OCI-LY1 (cell line): Measurements from ENCODE around the gene SLCO2B1.

Experiments
- H2AFZ ChIP-seq: fragments of 200-600 bp; sonication (generic), shearing (Covaris generic); 2 replicates; pipeline ENCODE4 v1.6.0; 2014; ENCODE audit warnings: antibody characterized with exemption, mild to moderate bottlenecking, low read length
- H3F3A ChIP-seq: fragments of 200-600 bp; sonication (generic), shearing (Covaris generic); 2 replicates; pipeline ENCODE4 v1.6.0; 2014; ENCODE audit warnings: mild to moderate bottlenecking, antibody characterized with exemption, low read length, moderate library complexity; ENCODE audit not compliant: insufficient read depth
- H3K27ac ChIP-seq: fragments of 200-600 bp; sonication (generic); 2 replicates; pipeline ENCODE4 v1.5.1; 2014; ENCODE audit warnings: low read length, mixed run types, mild to moderate bottlenecking, low read depth; ENCODE audit not compliant: poor library complexity, severe bottlenecking
- H3K27me3 ChIP-seq: fragments of 200-600 bp; sonication (generic); 2 replicates; pipeline ENCODE4 v1.6.0; 2014; ENCODE audit warnings: antibody characterized with exemption, mild to moderate bottlenecking, low read length, moderate library complexity; ENCODE audit not compliant: insufficient read depth
- H3K36me3 ChIP-seq: fragments of 200-600 bp; sonication (generic); 2 replicates; pipeline ENCODE4 v1.6.1; 2014; ENCODE audit warnings: mild to moderate bottlenecking, antibody characterized with exemption, low read length, moderate library complexity, mixed read lengths; ENCODE audit not compliant: insufficient read depth
- H3K4me1 ChIP-seq: fragments of 200-600 bp; sonication (generic); 2 replicates; pipeline ENCODE4 v1.5.1; 2014; ENCODE audit warnings: mild to moderate bottlenecking, low read length, moderate library complexity; ENCODE audit not compliant: insufficient read depth, severe bottlenecking
- H3K4me2 ChIP-seq: fragments of 200-600 bp; sonication (generic), shearing (Covaris generic); 2 replicates; pipeline ENCODE4 v1.6.1; 2014; ENCODE audit warnings: low read length
- H3K4me3 ChIP-seq: fragments of 200-600 bp; sonication (generic); 2 replicates; pipeline ENCODE4 v1.5.1; 2014; ENCODE audit warnings: low read length, low read depth, mild to moderate bottlenecking, mixed read lengths; ENCODE audit not compliant: poor library complexity, severe bottlenecking
- H3K79me2 ChIP-seq: fragments of 200-600 bp; shearing (Covaris generic); 2 replicates; pipeline ENCODE4 v1.6.1; 2016; ENCODE audit warnings: mixed run types, low read length, mixed read lengths; ENCODE audit not compliant: insufficient read depth
- H3K9ac ChIP-seq: fragments of 200-600 bp; sonication (generic), shearing (Covaris generic); 2 replicates; pipeline ENCODE4 v1.6.1; 2014; ENCODE audit warnings: mild to moderate bottlenecking, low read length, mixed read lengths
- H3K9me2 ChIP-seq: fragments of 200-600 bp; sonication (generic), shearing (Covaris generic); 2 replicates; pipeline ENCODE4 v1.6.1; 2014; ENCODE audit warnings: low read depth, mild to moderate bottlenecking, low read length, mixed read lengths
- H3K9me3 ChIP-seq: fragments of 200-600 bp; shearing (Covaris generic); 2 replicates; pipeline ENCODE4 v1.6.1; 2014; ENCODE audit warnings: low read length, mixed read lengths
- H4K20me1 ChIP-seq: fragments of 200-600 bp; sonication (generic), shearing (Covaris generic); 2 replicates; pipeline ENCODE4 v1.6.0; 2016; ENCODE audit warnings: mild to moderate bottlenecking, low read length; ENCODE audit not compliant: insufficient read depth
- EZH2 ChIP-seq: fragments of 200-600 bp; sonication (generic), shearing (Covaris generic); IDR thresholded peaks from 2 replicates; pipeline ENCODE4 v1.8.0; 2017; ENCODE audit warnings: borderline replicate concordance, mixed run types, mild to moderate bottlenecking, antibody characterized with exemption, low read length, moderate library complexity, mixed read lengths
- TF ChIP-seq, protein P1 (sequence below): fragments of 200-600 bp; sonication (generic), shearing (Covaris generic); IDR thresholded peaks from 2 replicates; pipeline ENCODE4 v1.5.1; 2017; ENCODE audit warnings: mild to moderate bottlenecking, antibody characterized with exemption, low read length, moderate library complexity, mixed read lengths

SLCO2B1 gene

DNA sequence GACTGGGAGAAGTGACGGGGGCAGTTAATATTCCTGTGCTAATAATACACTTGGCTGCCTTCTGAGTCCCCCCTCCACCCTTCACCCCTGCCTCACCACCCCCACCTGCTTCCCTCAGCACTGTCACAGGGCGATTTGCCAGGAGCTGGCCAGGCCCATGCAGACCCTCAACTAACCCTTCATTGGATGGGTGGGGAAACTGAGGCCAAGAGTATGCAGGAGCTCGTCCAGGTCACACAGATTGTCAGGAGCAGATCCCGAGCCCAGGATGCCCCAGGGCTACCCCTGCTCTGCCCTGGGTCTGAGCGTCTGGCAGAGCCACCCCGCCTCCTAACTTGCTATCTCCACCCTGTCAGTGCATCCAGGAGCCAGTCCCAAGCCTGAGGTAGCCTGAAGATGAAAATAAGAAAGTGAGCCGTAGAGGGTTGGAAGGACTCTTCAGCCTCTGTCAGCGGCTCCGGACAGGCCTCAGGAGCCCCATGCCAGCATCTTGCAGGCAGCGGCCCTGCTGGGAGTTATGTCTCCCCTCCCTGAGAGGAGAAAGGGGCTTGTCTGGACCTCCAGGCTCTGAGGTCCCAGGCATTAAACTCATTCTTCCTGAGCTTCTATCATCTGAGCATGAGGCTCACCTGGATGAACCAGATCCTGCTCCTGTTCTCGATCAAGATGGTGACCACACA lies 95.9 kb downstream of the SLCO2B1 start:
- Histone ChIP-seq H3K36me3 (no peaks in the 10 kb centered on the region), H3K9me2 (no peaks in the 10 kb centered on the region), H3K9me3 (no peaks in the 10 kb centered on the region), H3K4me3 (no peak overlapping the region), H4K20me1 (no peaks in the 10 kb centered on the region), H3K27ac (no peak overlapping the region), H3K4me2 (no peak overlapping the region), H3K4me1 (no peaks in the 10 kb centered on the region), H3K79me2 (no peaks in the 10 kb centered on the region), H2AFZ (no peak overlapping the region), H3K9ac (no peak overlapping the region), H3F3A (no peaks in the 10 kb centered on the region), H3K27me3 (0 out of 2 replicates have a peak, but pooled peaks cover 4% of the 10 kb centered on the region)
- TF ChIP-seq, protein P1, sequence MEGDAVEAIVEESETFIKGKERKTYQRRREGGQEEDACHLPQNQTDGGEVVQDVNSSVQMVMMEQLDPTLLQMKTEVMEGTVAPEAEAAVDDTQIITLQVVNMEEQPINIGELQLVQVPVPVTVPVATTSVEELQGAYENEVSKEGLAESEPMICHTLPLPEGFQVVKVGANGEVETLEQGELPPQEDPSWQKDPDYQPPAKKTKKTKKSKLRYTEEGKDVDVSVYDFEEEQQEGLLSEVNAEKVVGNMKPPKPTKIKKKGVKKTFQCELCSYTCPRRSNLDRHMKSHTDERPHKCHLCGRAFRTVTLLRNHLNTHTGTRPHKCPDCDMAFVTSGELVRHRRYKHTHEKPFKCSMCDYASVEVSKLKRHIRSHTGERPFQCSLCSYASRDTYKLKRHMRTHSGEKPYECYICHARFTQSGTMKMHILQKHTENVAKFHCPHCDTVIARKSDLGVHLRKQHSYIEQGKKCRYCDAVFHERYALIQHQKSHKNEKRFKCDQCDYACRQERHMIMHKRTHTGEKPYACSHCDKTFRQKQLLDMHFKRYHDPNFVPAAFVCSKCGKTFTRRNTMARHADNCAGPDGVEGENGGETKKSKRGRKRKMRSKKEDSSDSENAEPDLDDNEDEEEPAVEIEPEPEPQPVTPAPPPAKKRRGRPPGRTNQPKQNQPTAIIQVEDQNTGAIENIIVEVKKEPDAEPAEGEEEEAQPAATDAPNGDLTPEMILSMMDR = no peak

DNA sequence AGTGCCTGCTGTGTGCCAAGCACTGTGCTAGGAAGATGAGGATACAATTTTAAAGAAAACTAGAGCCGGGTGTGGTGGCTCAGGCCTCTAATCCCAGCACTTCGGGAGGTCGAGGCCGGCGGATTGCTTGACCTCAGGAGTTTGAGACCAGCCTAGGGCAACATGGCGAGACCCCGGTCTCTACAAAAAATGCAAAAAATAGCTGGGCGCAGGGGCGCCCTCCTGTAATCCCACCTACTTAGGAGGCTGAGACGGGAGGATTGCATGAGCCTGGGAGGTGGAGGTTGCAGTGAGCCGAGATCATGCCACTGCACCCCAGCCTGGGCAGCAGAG lies 98.0 kb downstream of the SLCO2B1 start:
- H3K9ac ChIP-seq = no peak overlapping the region
- H3K4me2 ChIP-seq = no peak overlapping the region
- no peaks in the 10 kb centered on the region for H3K4me1 ChIP-seq
- no peak overlapping the region for H3K4me3 ChIP-seq
- TF ChIP-seq, protein P1 = no peak; the same call in 1 of the 2 replicates
- TF ChIP-seq EZH2 = no peak
- no peak overlapping the region for H2AFZ ChIP-seq
- H4K20me1 ChIP-seq = no peaks in the 10 kb centered on the region
- H3K79me2 ChIP-seq = no peaks in the 10 kb centered on the region
- H3K9me3 ChIP-seq = no peaks in the 10 kb centered on the region
- no peaks in the 10 kb centered on the region for H3K36me3 ChIP-seq
- no peak overlapping the region for H3K27ac ChIP-seq
- H3F3A ChIP-seq = no peaks in the 10 kb centered on the region
- no peaks in the 10 kb centered on the region for H3K9me2 ChIP-seq
- H3K27me3 ChIP-seq = peaks cover 4% of the 10 kb centered on the region; the same call in 1 of the 2 replicates

DNA sequence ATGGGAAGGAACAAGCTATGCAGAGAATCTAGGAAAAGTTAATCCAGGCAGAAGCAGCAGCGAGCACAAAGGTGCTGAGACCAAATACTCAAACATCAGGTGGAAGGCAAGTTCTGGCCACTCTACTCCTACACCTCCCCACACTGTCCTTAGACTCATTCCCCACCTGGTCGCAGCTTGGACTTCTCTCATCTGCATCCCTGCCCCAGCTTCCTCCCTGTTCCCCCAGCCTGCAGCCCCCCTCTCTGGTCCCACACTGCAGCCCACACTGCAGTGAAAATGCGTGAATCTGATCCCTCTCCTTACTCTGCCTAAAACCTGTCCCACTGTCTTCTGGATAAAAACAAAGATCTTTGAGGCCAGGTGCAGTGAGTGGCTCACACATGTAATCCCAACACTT lies 98.8 kb downstream of the SLCO2B1 start:
- peaks cover 4% of the 10 kb centered on the region; the same call in 1 of the 2 replicates for H3K27me3 ChIP-seq
- no peaks in the 10 kb centered on the region for H3K9me3 ChIP-seq
- no peak overlapping the region for H3K27ac ChIP-seq
- no peak overlapping the region for H2AFZ ChIP-seq
- no peak overlapping the region for H3K9ac ChIP-seq
- no peaks in the 10 kb centered on the region for H3F3A ChIP-seq
- no peaks in the 10 kb centered on the region for H3K9me2 ChIP-seq
- no peaks in the 10 kb centered on the region for H3K36me3 ChIP-seq
- no peaks in the 10 kb centered on the region for H3K79me2 ChIP-seq
- H3K4me1 ChIP-seq = no peaks in the 10 kb centered on the region
- H3K4me2 ChIP-seq = no peak overlapping the region
- no peak overlapping the region for H3K4me3 ChIP-seq
- H4K20me1 ChIP-seq = no peaks in the 10 kb centered on the region
- TF ChIP-seq, protein P1 = no peak
- no peak for TF ChIP-seq EZH2
